Cardiac fibroblast (primary cell): ENCODE results near the gene ANO2.

ENCODE experiments used
- DNase-seq, 2 donors: peaks; one replicate each; pipeline versions ENCODE4 v3.0.0 to v3.0.0-alpha.2; 2010; ENCODE audit warnings: low read depth in 2 of 2
- H3K4me3 ChIP-seq, 2 donors: replicated peaks in 1 of 2; 1 replicate in 1 of 2; 2 replicates in 1 of 2; pipeline ENCODE4 v1.5.1; 2011; ENCODE audit warnings: low read depth in 2 of 2, low read length in 2 of 2, mild to moderate bottlenecking in 2 of 2, moderate library complexity in 1 of 2
- TF ChIP-seq, protein P1 (sequence below): IDR thresholded peaks from one replicate; pipeline ENCODE4 v1.5.1; 2011; ENCODE audit warnings: low read depth, mild to moderate bottlenecking, low read length, inconsistent platforms

The ANO2 gene

DNA sequence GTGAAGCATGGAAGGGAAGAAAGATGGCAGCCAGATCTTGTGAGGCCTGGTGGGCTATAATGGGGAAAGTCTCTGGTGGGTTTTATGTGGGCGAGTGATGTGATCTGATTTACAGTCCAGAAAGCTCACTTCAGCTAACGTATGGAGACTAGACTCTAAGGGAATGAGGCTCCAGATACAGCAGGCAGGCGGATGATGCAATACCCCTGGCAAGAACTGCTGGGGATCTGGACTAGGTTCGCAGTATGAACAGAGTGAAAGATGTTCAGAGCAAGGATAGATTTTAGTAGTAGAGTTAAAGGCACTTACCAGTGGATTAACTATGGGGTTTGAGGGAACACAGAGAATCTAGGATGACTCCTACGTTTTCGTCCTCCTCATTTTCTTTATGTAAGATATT is 253.1 kb downstream of the ANO2 start:
- no peak overlapping the region for H3K4me3 ChIP-seq
- DNase-seq: no peak
- TF ChIP-seq, protein P1, sequence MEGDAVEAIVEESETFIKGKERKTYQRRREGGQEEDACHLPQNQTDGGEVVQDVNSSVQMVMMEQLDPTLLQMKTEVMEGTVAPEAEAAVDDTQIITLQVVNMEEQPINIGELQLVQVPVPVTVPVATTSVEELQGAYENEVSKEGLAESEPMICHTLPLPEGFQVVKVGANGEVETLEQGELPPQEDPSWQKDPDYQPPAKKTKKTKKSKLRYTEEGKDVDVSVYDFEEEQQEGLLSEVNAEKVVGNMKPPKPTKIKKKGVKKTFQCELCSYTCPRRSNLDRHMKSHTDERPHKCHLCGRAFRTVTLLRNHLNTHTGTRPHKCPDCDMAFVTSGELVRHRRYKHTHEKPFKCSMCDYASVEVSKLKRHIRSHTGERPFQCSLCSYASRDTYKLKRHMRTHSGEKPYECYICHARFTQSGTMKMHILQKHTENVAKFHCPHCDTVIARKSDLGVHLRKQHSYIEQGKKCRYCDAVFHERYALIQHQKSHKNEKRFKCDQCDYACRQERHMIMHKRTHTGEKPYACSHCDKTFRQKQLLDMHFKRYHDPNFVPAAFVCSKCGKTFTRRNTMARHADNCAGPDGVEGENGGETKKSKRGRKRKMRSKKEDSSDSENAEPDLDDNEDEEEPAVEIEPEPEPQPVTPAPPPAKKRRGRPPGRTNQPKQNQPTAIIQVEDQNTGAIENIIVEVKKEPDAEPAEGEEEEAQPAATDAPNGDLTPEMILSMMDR: no peak

DNA sequence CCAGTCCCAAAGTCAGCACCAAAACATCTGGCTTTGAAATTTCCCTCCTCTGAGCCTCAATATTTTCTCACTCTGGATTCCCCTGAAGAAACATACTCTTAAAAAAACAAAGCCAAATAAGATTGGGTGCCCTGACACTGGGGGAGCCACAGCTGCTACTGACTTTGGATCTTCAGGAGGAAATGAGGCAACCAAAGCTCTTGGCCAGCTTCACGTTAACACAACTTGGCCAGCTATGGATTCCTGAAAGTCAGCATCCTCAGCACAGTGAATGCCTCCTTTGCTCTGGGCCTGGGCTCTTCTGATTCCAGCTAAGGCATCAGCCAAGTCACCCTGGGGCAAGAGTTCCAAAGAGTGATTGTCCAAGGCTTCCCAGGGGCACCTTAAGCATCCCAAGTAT is 254.8 kb downstream of the ANO2 start:
- TF ChIP-seq, protein P1: no peak
- no peak for DNase-seq
- no peak overlapping the region for H3K4me3 ChIP-seq

DNA sequence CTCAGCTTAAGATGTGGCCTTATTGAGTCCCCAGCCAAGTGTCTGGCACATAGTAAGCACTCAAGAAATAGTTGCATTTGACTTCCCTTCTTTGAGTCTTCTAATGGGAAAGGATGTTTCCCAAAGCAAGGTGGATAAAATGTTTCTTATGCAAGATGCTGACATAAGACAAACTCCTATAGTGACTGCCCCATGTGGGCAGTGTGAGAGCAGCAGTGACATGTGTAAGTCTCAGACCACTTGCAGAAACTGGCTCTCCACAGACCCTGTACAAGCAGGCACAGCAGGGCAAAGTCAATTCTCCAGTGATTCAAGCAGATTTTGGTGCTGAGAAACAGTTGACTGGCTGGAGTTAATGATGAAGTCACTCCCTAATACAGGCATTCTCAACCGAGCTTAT is 255.3 kb downstream of the ANO2 start:
- no peak overlapping the region for H3K4me3 ChIP-seq
- TF ChIP-seq, protein P1: no peak
- no peak for DNase-seq

DNA sequence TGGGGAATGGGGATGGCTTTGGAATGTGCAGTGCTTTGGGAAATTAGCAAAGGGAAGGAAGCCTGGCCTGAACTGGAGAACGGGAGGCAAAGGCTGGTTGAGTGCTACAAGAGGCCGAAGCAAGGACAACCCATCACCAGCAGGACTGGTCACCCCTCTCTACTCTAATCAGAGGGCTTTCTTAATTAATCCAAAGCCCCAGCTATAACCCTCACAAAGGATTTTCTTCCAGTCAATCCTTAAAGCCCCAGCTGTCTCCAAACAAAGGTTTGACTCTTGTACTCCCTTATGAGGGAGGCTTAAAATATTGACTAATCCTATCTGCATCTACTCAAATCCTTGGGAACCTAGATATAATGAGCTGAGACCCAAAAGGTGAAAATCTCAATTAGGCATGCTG is 256.8 kb downstream of the ANO2 start:
- TF ChIP-seq, protein P1: no peak
- no peak overlapping the region for H3K4me3 ChIP-seq
- no peak for DNase-seq

DNA sequence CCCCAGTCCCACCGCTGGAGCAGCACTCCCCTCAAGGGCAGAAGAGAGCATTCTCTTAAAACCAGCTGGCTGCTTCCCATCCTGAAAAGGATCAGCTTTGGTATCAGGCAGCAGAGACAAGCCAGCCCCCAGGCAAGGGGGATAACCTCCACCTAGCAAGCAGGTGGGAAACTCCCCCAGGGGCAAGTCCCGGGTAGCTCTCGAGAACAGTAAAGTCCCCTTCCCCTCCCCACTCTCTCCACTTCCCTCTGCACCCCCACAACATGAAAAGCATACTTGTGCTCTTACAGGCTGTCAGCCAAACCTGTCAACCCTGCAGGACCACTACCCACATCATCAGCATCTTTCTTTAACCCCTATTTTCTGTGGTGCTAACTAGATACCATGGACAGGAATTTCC is 259.1 kb downstream of the ANO2 start:
- DNase-seq: no peak
- H3K4me3 ChIP-seq: no peak overlapping the region
- TF ChIP-seq, protein P1: no peak

DNA sequence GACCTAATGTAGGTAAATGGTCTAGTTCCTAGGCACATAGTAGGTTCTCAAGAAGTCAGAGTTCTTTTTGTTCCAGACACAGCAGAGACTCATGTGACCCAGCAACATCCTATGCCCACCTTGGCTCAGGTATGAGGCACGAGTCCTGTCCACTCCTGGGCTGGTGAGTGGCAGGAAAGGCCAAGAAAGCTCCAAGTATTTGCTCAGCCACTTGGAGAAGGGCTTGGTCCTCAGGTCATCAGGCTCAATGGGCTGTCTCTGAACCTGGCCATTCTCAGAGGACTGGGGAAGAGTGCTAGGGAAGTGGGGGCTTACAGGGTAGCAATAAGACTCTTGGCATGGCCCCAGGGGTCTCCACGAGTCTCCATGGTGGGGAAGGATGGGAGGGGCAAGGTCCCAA is 260.1 kb downstream of the ANO2 start:
- no peak for DNase-seq
- TF ChIP-seq, protein P1: no peak

DNA sequence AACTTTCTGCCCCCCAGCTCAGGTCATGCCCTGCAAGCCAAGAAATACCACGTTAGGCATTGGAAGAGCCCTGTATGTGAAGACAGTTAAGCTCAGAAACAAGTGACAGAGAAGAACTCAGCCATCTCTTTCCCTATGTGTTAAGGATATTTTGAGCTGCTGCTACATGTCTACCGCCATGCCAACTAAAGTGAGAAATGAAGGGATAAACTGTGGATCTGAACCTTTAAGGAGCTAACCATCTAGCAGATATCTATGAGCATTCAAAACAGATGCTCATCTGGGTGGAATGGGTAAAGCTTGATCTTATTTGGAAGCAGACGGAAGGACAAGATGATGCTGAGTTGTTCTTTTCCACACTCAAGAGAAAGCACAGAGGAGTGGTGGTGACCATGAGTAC is 262.5 kb downstream of the ANO2 start:
- no peak for DNase-seq
- TF ChIP-seq, protein P1: no peak

More for the DNA sequence above, 260.1 kb downstream of the ANO2 start:
- no peak overlapping the region for H3K4me3 ChIP-seq

More for the DNA sequence above, 262.5 kb downstream of the ANO2 start:
- no peak overlapping the region for H3K4me3 ChIP-seq
